ENCODE results near the gene ZNF445.

GRCh38 chr3:44499149-44499898 is 21.9 kb upstream of the ZNF445 start:
- no peak for TF ChIP-seq GTF2F1 (IDR thresholded peaks at IDR 0.05; ENCODE audit: borderline replicate concordance, low read depth, low read length)
- no peak for TF ChIP-seq EZH2 (IDR thresholded peaks at IDR 0.05; ENCODE audit: low read depth, low read length, severe bottlenecking)
- TF ChIP-seq POLR2A (IDR thresholded peaks at IDR 0.05; ENCODE audit: control extremely low read depth in 1 of 2, low read depth in 2 of 2, low read length in 2 of 2) = no peak
- TF ChIP-seq CTCF (IDR thresholded peaks at IDR 0.05; ENCODE audit: control extremely low read depth in 1 of 3, insufficient read depth in 1 of 3, low read depth in 1 of 3, low read length in 3 of 3) = no peak
- TF ChIP-seq CBX5 (IDR thresholded peaks at IDR 0.05; ENCODE audit: low read depth, low read length) = no peak
- TF ChIP-seq KDM4A (IDR thresholded peaks at IDR 0.05; ENCODE audit: low read depth, low read length, severe bottlenecking) = no peak
- TF ChIP-seq TCF12 (IDR thresholded peaks at IDR 0.05; ENCODE audit: low read depth, low read length) = no peak
- TF ChIP-seq SP1 (IDR thresholded peaks at IDR 0.05; ENCODE audit: low read depth, low read length) = no peak
- TF ChIP-seq EP300 (IDR thresholded peaks at IDR 0.05; ENCODE audit: borderline replicate concordance in 1 of 2, low read depth in 2 of 2, low read length in 2 of 2) = no peak
- TF ChIP-seq ZNF274 (IDR thresholded peaks at IDR 0.05; ENCODE audit: borderline replicate concordance, extremely low read depth, low read length) = peak; percentile 73
